ENCODE measurements around the gene LTBP3. TPM values are rescaled to one million over a fixed set of nuclear protein-coding genes. Genes with fewer than 3 reads are reported as not detected.

LTBP3 gene
- total RNA-seq, 1 experiment from 2014 or later = 248 TPM

DNA sequence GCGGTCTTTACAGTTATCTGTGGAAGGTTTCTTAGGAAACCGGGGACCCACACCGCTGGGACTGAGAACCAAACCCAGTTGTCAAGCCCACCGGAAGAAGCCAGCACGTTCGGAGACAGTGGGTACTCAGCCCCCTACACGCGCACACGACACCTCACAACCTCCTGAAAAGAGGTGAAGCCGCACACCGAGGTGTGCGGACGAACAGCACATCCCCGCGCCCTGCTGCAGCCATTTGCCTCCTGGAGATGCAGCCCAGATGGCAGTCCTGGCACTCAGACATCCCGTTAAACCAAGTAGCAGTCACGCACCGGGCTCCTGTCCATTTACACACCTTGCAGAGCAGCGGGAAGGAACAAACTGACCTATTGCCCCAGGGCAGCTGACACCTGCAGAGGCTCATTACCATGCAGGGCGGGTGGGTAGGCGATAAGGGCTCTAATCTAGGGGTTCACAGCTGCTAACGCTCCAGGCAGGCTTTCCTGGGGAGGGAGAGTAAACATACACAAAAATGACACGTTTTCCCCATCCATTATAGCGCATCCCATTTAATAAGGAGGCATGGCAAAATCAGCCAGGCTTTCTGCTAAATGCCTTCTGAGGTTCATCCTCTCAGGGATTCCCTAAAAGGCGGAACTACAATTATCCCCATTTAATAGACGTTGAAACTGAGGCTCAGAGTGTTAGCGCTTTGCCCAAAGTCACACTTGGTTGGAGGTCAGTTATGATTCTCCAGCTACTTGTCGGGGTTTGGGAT is 16.8 kb upstream of the LTBP3 start:
- peak overlapping the region; percentile 74 to 78 for H3K4me3 ChIP-seq (replicated peaks in 1 of 2; ENCODE audit: low read depth in 1 of 2, low read length in 2 of 2)
- POLR2A ChIA-PET = interaction anchor here (0.6 to 1.5 kb wide), 6 partner anchors 12 to 323 kb away, joined by 3 to 5 read pairs (median 3); partner anchors contain the start of genes PCNX3 and SCYL1
- H3K79me2 ChIP-seq (ENCODE audit: insufficient read depth, low read length) = peaks cover 48% of the 10 kb centered on the region
- CTCF ChIA-PET = interaction anchor here (1.1 to 1.5 kb wide), 3 partner anchors 17 to 40 kb away, joined by 4 to 11 read pairs (median 4); no protein-coding TSS in a partner anchor
- peaks cover 2 to 4% of the 10 kb centered on the region in 2 experiments; a peak in 2 of 4 replicates for H3K36me3 ChIP-seq (ENCODE audit: control insufficient read depth in 1 of 2, insufficient read depth in 2 of 2, low read length in 2 of 2)
- RAD21 ChIA-PET (ENCODE audit: low non-redundant PET in 1 of 2, low total read pairs in 2 of 2, uncharacterized antibody in 2 of 2, unreplicated experiment in 2 of 2) = interaction anchor here in 1 of 2 experiments (1.0 kb wide), 1 partner anchor 35 kb away, joined by 3 read pairs; no protein-coding TSS in a partner anchor
- intact Hi-C loops (cut with micrococcal nuclease) = loop anchor here (5.0 kb wide), 1 partner anchor 193 kb away; the partner anchor contains the start of gene SLC25A45
- TF ChIP-seq EZH2phosphoT487 (IDR thresholded peaks at IDR 0.05; ENCODE audit: borderline replicate concordance) (no peak), POLR2AphosphoS5 (IDR thresholded peaks at IDR 0.05; ENCODE audit: low read depth, low read length) (peak; percentile 47), ZBTB33 (IDR thresholded peaks at IDR 0.05; ENCODE audit: extremely low read depth, insufficient replicate concordance, low read length) (no peak), SIN3A (IDR thresholded peaks at IDR 0.05; ENCODE audit: low read depth) (no peak), SRF (IDR thresholded peaks at IDR 0.05; ENCODE audit: low read depth) (no peak)
- peaks cover 47 to 62% of the 10 kb centered on the region in 2 experiments for H3K4me1 ChIP-seq (ENCODE audit: control insufficient read depth in 1 of 2, insufficient read depth in 2 of 2, low read length in 2 of 2)
- peak overlapping the region; percentile 94 for H3K27ac ChIP-seq (ENCODE audit: low read depth, low read length)
- no peak for DNase-seq (ENCODE audit: low read depth, low spot score)
- no peaks in the 10 kb centered on the region for H3K9me2 ChIP-seq (ENCODE audit: insufficient read depth)
- H2AFZ ChIP-seq (ENCODE audit: low read depth, low read length, poor library complexity, severe bottlenecking) = no peak overlapping the region
- H3K9ac ChIP-seq (ENCODE audit: low read length) = peak overlapping the region; percentile 86
- no peaks in the 10 kb centered on the region for H3K9me3 ChIP-seq (ENCODE audit: control insufficient read depth in 1 of 2, insufficient read depth in 1 of 2, low read depth in 1 of 2, low read length in 2 of 2)
- BruUV-seq (replicated peaks) = TSS peak; percentile 85
- no peaks in the 10 kb centered on the region for H3K27me3 ChIP-seq (ENCODE audit: insufficient read depth, low read length)
- no peak for ATAC-seq
- H4K20me1 ChIP-seq (ENCODE audit: insufficient read depth) = no peaks in the 10 kb centered on the region
- H3K4me2 ChIP-seq (ENCODE audit: low read length) = peak overlapping the region; percentile 78

Measured in HCT116 (cell line).